Left ventricle myocardium inferior (tissue), 1 donor: ENCODE results near the gene LRRC3C. TPM values are rescaled to one million over a fixed set of nuclear protein-coding genes. Genes with fewer than 3 reads are reported as not detected.

Source experiments
- DNase-seq: peaks from one replicate; pipeline ENCODE4 v3.0.0-alpha.2; 2020
- H3K27ac ChIP-seq: fragments of 200-600 bp; replicated peaks from 2 replicates; pipeline ENCODE4 v1.8.0; 2021
- H3K27me3 ChIP-seq: fragments of 200-600 bp; 2 replicates; pipeline ENCODE4 v1.8.0; 2021; ENCODE audit warnings: low read depth
- H3K36me3 ChIP-seq: fragments of 200-600 bp; 2 replicates; pipeline ENCODE4 v1.8.0; 2021
- H3K4me1 ChIP-seq: fragments of 200-600 bp; 2 replicates; pipeline ENCODE4 v1.8.0; 2021
- H3K4me3 ChIP-seq: fragments of 200-600 bp; 2 replicates; pipeline ENCODE4 v1.8.0; 2021; ENCODE audit warnings: mild to moderate bottlenecking, moderate library complexity
- H3K9me3 ChIP-seq: fragments of 200-600 bp; replicated peaks from 2 replicates; pipeline ENCODE4 v1.8.0; 2021
- CTCF ChIP-seq: fragments of 200-600 bp; IDR thresholded peaks from 2 replicates; pipeline ENCODE4 v1.8.0; 2021; ENCODE audit warnings: antibody characterized with exemption, mild to moderate bottlenecking, borderline replicate concordance
- intact Hi-C: fragments of 100-400 bp; cut with micrococcal nuclease; formaldehyde crosslinking; loops from one replicate; pipeline ENCODE4 v1.11.0; 2022
- total RNA-seq: library from RNA; stranded (reverse); fragmentation: NEBNext Ultra II Directional; extraction: Animal tissue kit (Norgen Biotek cat#: 25700); gene quantifications from one replicate; pipeline ENCODE4 v1.2.1, GENCODE V29; 2021
- donor health status: DM: no; HTN: yes; CAD: no; lungs with severe emphysema.

The LRRC3C gene
- total RNA-seq, 1 donor from 2014 or later, result not detected

- intact Hi-C loops, result no loop called here
- Histone ChIP-seq H3K27me3 (peaks cover 89% of the 10 kb centered on the region), H3K9me3 (no peaks in the 10 kb centered on the region), H3K27ac (no peak overlapping the region), H3K4me3 (no peak overlapping the region), H3K36me3 (no peaks in the 10 kb centered on the region), H3K4me1 (no peaks in the 10 kb centered on the region)
- TF ChIP-seq CTCF, result no peak
- no peak for DNase-seq
Observed at GRCh38 chr17:39973496-39973895, 46.0 kb downstream of the LRRC3C start.

GRCh38 chr17:39974433-39974832, 46.9 kb downstream of the LRRC3C start:
- H3K4me3 ChIP-seq, result no peak overlapping the region
- intact Hi-C loops, result no loop called here
- no peak for TF ChIP-seq CTCF
- H3K27ac ChIP-seq, result no peak overlapping the region
- no peak for DNase-seq
- H3K4me1 ChIP-seq, result no peaks in the 10 kb centered on the region
- H3K27me3 ChIP-seq, result peaks cover 85% of the 10 kb centered on the region
- H3K9me3 ChIP-seq, result no peaks in the 10 kb centered on the region
- H3K36me3 ChIP-seq, result no peaks in the 10 kb centered on the region

- no peak overlapping the region for H3K4me3 ChIP-seq
- peaks cover 8% of the 10 kb centered on the region for H3K4me1 ChIP-seq
- TF ChIP-seq CTCF, result no peak
- H3K27ac ChIP-seq, result no peak overlapping the region
- H3K9me3 ChIP-seq, result no peaks in the 10 kb centered on the region
- no peaks in the 10 kb centered on the region for H3K36me3 ChIP-seq
- DNase-seq, result no peak
- H3K27me3 ChIP-seq, result peaks cover 74% of the 10 kb centered on the region
- intact Hi-C loops, result no loop called here
Observed at GRCh38 chr17:39975801-39976200, 48.3 kb downstream of the LRRC3C start.

GRCh38 chr17:39979016-39979670, 51.6 kb downstream of the LRRC3C start:
- Histone ChIP-seq H3K36me3 (peaks cover 2% of the 10 kb centered on the region), H3K4me3 (no peak overlapping the region), H3K27me3 (peaks cover 44% of the 10 kb centered on the region), H3K27ac (no peak overlapping the region), H3K9me3 (no peaks in the 10 kb centered on the region), H3K4me1 (peaks cover 37% of the 10 kb centered on the region)
- intact Hi-C loops, result no loop called here
- no peak for DNase-seq
- TF ChIP-seq CTCF, result no peak

GRCh38 chr17:39979893-39980350, 52.4 kb downstream of the LRRC3C start:
- peak overlapping the region; percentile 93 for H3K27ac ChIP-seq
- peak overlapping the region; percentile 92 for H3K4me3 ChIP-seq
- H3K4me1 ChIP-seq, result peaks cover 37% of the 10 kb centered on the region
- TF ChIP-seq CTCF, result no peak
- H3K36me3 ChIP-seq, result peaks cover 10% of the 10 kb centered on the region
- DNase-seq, result no peak
- intact Hi-C loops, result no loop called here
- H3K9me3 ChIP-seq, result no peaks in the 10 kb centered on the region
- peaks cover 36% of the 10 kb centered on the region for H3K27me3 ChIP-seq
